Measurements from ENCODE around the gene UMAD1.

GRCh38 chr7:7766671-7767070, 126.1 kb downstream of the UMAD1 start:
- TF ChIP-seq POLR2AphosphoS5 (IDR thresholded peaks at IDR 0.05; ENCODE audit: low read depth), result no peak
- TF ChIP-seq CTCF (IDR thresholded peaks at IDR 0.05; ENCODE audit: insufficient read depth, low read length), result no peak
- TF ChIP-seq GABPA (IDR thresholded peaks at IDR 0.05; ENCODE audit: low read depth), result no peak

Data from HL-60 (cell line).